Germinal center (tissue), 1 donor: ENCODE results near the gene SUPT20HL1.
"Not testable (repeated sequence)": the region's sequence is repeated elsewhere in the genome, so short reads cannot be mapped to it uniquely, and the experiment has no call there.

Experiments
- DNase-seq: peaks from one replicate; pipeline ENCODE4 v3.0.0; 2012; ENCODE audit warnings: mixed read lengths, low spot score

SUPT20HL1 gene

DNA sequence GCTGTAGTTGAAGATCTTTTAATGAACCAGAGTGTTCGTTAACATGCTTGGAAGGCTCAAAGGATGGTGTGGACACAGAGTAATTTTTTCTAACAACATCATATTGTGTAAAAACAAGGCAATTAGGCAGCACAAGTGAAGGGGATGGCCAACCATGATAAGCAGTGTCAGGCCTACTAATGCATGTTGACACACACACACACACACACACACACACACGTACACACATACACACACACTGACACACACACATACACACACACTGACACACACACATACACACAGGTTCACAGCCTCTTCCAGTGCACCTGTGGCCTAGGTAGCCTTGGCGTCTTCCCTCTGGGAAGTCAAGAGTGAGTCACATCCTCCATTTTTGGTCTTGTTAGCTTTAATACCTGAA lies at the start of gene SUPT20HL1:
TSS of gene SUPT20HL1 (plus strand) at position 368 of the 400 bp plus-strand sequence. CDS start 2,122 bp downstream, outside the sequence.
- no peak for DNase-seq

DNA sequence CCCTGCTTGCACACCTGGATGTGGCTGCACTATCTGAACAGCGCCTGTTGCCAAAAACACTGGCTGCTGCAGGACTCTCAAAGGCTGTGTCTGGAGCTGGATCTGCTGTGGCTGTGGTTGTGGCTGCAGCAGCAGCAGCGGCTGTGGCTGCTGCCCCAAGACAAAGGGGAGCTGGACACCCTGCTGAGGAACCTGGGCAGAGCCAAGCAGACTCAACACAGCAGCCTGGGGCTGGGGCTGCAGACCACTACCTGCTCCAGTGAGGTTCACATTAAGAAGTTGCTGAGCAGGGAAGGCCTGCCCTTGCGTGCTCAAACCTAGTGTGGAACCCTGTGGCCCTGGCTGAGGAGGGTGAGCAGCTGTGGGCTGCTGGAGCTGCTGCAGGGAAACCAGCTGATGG lies 49.5 kb upstream of the SUPT20HL1 start:
- not testable (repeated sequence) for DNase-seq

DNA sequence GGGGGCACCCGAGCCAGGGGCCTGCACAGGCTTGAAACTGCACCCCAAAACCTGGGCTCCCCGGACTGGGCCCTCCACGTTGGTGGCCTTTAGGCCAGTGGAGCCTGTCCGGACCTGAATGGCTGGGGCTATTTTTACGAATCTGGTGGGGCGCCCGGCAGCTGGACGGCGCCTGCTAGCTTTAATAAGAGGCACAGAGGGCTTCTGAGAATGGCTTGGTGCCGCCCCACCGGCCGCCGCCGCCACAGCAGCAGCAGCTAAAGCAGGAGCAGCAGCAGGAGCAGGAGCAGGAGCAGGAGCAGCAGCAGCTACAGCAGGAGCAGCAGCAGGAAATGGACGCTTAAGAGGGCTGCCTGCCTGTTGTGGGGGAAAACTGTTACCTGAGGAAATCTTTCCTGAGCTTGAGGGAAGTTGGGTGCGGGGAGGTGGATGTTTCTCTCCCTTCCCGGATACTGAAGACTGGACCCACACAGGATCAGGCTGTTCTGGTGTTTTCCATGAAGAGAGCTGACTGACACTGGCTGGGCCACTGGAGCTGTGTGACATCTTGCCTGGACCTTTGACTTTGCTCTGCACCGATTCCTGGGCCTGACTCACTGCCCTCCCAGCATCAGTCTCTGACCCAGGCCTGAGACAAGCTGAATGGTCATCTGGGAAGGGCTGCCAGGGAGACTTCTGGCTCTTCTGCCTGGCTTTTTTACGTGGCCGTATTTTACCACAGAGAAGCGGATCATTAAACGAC lies 48.8 kb upstream of the SUPT20HL1 start:
- DNase-seq: not testable (repeated sequence)

GRCh38 chrX:24312249-24312607 lies 48.2 kb upstream of the SUPT20HL1 start:
- not testable (repeated sequence) for DNase-seq

- no peak for DNase-seq
Observed at GRCh38 chrX:24314019-24314635, 46.3 kb upstream of the SUPT20HL1 start, which contains the start of gene SUPT20HL2. Gene SUPT20HL2, minus strand, starts transcription at chrX:24314069. Its CDS starts 754 bp downstream, at chrX:24313315.

DNA sequence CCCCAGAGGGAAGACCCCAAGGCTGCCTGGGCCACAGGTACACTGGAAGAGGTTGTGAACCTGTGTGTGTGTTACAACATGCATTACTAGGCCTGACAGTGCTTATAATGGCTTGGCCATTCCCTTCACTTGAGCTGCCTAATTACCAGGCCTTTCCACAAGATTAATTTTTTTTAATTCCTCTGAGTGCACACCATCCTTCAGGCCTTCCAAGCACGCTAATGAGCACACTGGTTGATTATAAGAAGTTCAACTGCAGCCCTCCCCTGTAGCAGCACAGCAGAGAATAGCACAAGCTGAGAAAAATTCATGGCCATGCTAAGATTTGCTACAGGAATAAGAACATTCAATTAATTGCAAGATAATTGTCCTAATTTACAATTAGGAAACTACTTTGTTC lies 44.3 kb upstream of the SUPT20HL1 start:
- DNase-seq: no peak

GRCh38 chrX:24317567-24317966 lies 42.9 kb upstream of the SUPT20HL1 start:
- DNase-seq: no peak

DNA sequence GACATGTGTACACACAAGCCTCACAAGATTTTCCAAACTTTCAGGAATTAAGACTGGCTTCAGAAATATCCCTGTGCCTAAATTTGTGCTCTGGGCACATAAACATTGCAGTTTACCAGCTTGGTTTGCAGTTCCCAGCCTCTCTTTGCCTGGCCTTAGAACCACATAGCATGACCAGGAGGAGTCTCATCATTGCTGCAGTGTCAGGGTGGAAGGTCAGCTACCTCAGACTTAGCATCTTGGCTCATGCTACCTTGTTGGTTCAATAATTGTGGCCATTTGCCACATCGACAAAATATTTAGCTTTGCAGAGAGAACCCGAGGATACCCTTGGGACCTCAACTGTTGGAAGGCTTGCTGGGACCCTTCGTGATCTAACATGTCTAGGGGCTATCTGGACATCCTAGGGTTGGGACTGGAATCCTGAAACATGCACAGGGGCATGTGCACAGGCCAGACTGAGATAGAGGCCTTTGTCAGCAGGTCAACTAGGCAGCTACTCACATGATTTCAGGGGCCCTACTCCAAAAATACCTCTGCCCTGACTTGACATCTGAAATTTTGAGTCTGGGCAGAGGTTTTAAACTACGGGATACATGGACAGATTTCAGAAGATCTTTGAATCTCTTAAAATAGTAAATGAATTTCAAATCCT lies 38.6 kb upstream of the SUPT20HL1 start:
- no peak for DNase-seq

GRCh38 chrX:24325231-24325630 lies 35.2 kb upstream of the SUPT20HL1 start:
- no peak for DNase-seq

DNA sequence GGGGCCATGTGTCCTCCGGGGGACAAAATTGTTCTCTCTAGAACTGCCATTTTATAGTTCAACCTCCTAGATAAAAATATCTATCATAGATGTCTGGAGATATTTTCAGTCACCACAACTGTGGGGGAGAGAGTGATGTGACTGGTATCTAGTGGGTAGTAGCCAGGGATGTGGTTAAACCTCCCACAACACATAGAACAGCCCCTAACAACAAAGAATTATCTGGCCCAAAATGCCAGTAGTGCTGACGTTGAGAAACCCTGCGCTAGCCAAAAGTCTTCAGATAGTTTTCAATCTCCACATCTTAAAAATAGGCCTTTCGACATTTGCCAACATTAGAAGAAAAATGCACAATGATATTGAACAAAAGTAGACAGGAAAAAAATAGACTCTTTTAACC lies 27.6 kb upstream of the SUPT20HL1 start:
- DNase-seq: no peak

DNA sequence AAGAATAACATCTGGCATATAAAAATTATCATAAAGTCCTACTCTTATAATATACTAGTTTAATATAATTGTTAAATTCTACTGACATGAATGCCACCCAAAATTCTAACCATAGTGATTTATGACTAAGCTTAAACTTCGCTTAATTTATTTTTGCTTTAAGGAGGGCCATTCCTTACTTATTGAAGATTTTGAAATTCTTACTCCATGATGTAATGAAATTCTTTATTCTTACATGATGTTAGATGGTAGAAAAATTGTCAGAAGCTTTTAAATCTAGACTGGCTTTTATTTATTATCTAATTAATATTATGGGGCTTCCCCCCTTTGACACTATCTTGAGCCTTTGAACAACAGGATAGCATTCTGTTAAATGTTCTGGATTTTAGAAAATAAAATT lies 27.1 kb upstream of the SUPT20HL1 start:
- no peak for DNase-seq

GRCh38 chrX:24334461-24334860 lies 26.0 kb upstream of the SUPT20HL1 start:
- no peak for DNase-seq

- DNase-seq: no peak
Observed at GRCh38 chrX:24335871-24336270, 24.6 kb upstream of the SUPT20HL1 start.

- DNase-seq: no peak
Observed at GRCh38 chrX:24339911-24340310, 20.5 kb upstream of the SUPT20HL1 start.

GRCh38 chrX:24340501-24340900 lies 19.9 kb upstream of the SUPT20HL1 start:
- DNase-seq: no peak

- no peak for DNase-seq
Observed at GRCh38 chrX:24341795-24342194, 18.6 kb upstream of the SUPT20HL1 start.

DNA sequence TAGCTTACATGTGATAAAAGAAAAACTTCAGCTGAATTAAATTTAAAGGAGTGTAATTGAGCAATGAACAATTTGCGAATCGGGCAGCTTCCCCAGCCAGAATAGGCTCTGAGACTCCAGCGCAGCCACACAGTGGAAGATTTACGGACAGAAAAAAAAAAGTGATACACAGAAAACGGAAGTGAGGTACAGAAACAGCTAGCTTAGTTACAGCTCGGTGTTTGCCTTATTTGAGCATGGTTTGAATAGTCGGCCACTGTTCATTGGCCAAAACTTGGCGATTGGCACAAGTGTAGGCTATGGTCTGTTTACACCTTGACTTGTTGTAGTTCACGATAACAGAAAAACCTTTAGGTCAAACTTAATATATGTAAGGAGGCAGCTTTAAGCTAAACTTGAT lies 16.7 kb upstream of the SUPT20HL1 start:
- no peak for DNase-seq

GRCh38 chrX:24347881-24348280 lies 12.6 kb upstream of the SUPT20HL1 start:
- no peak for DNase-seq

DNA sequence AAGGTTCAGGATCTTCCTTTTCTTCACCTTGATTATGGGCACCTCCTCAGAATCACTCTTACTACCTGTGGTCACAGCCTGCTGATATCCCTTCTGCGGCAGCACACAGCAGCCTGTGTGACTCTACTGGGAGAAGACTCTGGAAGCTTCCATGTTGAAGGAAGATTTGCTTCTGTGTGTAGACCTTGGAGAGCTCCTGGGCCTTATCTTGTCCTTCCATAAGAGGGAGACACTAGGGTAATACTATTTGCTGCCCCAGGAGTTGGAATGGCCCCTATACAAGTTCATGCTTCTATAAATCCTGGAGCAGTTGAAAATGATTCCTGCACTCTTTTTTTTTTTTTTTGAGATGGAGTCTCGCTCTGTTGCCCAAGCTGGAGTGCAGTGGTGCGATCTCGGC lies 10.2 kb upstream of the SUPT20HL1 start:
- no peak for DNase-seq

DNA sequence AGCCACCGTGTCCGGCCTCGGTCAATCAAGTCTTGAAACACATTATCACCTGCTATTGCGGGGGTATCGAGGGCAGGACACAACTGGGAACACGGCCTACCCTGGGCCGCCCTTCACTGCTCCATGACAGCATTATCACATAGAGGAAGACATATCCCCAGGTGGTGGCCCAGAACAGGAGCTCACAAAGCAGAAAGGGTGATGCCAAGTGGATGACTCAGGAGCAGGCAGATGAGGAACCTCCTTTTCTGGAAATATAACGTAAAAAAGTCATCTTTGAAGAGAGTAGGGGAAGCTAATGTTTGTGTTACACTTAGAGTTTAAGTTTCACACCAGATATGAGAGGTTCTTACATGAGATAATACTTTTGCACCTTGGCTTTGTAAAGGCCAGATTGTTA lies 5.3 kb upstream of the SUPT20HL1 start:
- no peak for DNase-seq

DNA sequence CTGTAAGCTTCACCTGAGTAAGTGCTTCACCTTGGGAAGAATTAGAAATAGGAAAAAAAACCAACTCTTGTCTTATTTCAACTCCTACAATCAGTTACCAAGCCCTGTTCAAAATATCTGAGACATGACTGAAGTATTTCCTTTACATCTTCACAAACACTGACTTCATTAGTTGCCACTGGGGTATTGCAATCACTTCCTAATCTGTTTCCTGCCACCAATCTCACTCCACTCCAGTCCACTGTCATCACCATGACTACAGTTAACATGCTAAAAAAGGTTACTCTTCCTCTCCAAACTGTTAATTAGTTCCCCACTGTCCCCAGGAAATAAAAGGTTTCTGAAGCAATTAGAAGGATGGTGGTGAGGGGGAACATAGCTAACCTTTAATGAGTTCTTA lies 3.3 kb upstream of the SUPT20HL1 start:
- no peak for DNase-seq

DNA sequence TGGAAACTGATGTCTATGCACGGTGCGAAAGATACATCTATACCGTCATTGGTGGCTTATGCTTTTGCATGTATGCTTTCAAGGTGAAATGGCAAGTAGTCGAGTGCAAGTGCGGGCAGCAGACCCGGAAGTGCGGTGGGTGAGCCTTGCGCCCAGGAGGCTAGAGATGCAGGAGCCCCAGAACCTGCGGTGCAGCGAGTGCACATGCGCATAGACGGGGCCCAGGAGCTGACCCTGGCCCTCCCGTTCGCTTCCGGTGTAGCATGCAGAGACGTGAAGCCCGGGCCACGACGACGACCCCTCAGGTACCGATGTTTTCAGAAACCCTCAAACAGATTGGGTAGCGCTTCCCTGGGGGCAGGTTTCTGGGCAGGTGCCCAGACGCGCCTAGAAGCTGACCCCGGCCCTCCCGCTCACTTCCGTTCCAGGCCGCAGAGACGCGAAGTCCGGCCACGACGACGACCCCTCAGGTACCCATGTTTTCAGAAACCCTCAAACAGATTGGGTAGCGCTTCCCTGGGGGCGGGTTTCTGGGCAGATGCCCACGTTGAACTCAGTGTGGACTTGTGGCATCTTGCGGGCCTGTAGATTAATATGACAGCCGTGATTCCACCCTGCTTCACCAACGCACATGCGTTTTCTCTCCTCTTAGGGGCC lies 1.8 kb downstream of the SUPT20HL1 start:
- DNase-seq: not testable (repeated sequence)
